ENCODE data around the gene TNFRSF1A. TPM values are rescaled to one million over a fixed set of nuclear protein-coding genes. Genes with fewer than 3 reads are reported as not detected.

Gene TNFRSF1A
- total RNA-seq, 1 donor from 2014 or later: 185 TPM

- Histone ChIP-seq H3K36me3 (no peaks in the 10 kb centered on the region), H3K27me3 (no peaks in the 10 kb centered on the region), H3K9me3 (no peaks in the 10 kb centered on the region), H3K4me3 (no peak overlapping the region), H3K27ac (peak overlapping the region; percentile 63), H3K4me1 (peaks cover 67% of the 10 kb centered on the region)
- intact Hi-C loops (cut with DNase I): no loop called here
- TF ChIP-seq CTCF (IDR thresholded peaks at IDR 0.05): no peak
- DNase-seq: no peak
- ATAC-seq: no peak
Measured at GRCh38 chr12:6380141-6381121, 38.6 kb upstream of the TNFRSF1A start.

- ATAC-seq (no peak), DNase-seq (no peak)
- intact Hi-C loops (cut with DNase I): loop anchor here (5.0 kb wide), 1 partner anchor 37 kb away; the partner anchor contains the start of gene TNFRSF1A
- peak overlapping the region; percentile 91 for H3K27ac ChIP-seq
- H3K4me3 ChIP-seq: no peak overlapping the region
- H3K36me3 ChIP-seq: no peaks in the 10 kb centered on the region
- no peaks in the 10 kb centered on the region for H3K27me3 ChIP-seq
- no peaks in the 10 kb centered on the region for H3K9me3 ChIP-seq
- no peak for TF ChIP-seq CTCF (IDR thresholded peaks at IDR 0.05)
- peaks cover 62% of the 10 kb centered on the region for H3K4me1 ChIP-seq
Measured at GRCh38 chr12:6378709-6379472, 37.0 kb upstream of the TNFRSF1A start.

GRCh38 chr12:6377667-6377994 is 35.8 kb upstream of the TNFRSF1A start:
- no peaks in the 10 kb centered on the region for H3K36me3 ChIP-seq
- no peak for TF ChIP-seq CTCF (IDR thresholded peaks at IDR 0.05)
- no peaks in the 10 kb centered on the region for H3K27me3 ChIP-seq
- H3K27ac ChIP-seq: peak overlapping the region; percentile 91
- intact Hi-C loops (cut with DNase I): loop anchor here (5.0 kb wide), 1 partner anchor 35 kb away; the partner anchor contains the start of gene TNFRSF1A
- H3K9me3 ChIP-seq: no peaks in the 10 kb centered on the region
- ATAC-seq (peak; percentile 58), DNase-seq (peak; percentile 89)
- H3K4me1 ChIP-seq: peaks cover 56% of the 10 kb centered on the region
- H3K4me3 ChIP-seq: no peak overlapping the region

DNA sequence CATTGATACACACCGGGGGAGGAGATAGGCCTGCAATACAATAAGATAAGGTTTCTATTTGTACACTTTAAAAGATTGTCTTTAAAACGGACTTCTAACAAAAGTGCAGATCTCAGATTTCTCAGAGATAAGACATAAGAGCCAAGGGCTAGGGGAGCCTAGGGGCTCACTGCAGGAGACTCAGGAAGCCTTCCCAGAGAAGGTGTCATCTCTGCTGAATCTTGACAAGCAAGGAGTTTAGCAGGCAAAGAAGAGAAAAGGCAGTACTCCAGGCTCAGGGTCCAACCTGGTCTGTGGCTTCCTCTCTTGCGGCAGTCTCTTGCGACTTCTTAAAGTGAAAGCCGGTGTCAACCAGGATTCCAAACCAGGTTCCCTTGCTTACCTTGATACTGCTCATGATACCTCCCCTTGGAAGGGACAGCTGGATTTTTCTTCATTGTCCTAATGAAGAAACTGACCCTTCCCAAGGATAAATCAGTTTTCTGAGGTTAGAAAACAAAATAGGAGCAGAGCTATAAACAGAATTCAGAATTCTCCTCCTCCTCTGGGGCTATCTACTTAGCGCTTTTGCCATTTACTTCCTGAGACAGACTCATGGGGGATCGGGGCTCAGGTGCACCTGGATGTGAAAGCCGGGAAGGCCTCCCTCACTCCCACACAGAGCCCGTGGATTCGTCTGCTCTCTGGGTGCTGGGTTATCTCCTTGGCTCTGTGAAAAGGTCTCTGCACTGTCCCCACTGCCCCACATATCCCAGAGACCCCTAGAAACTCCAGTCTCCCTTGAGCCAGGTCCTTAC is 35.2 kb upstream of the TNFRSF1A start:
- Histone ChIP-seq H3K27ac (peak overlapping the region; percentile 91), H3K9me3 (no peaks in the 10 kb centered on the region), H3K27me3 (no peaks in the 10 kb centered on the region), H3K4me1 (peaks cover 62% of the 10 kb centered on the region), H3K36me3 (no peaks in the 10 kb centered on the region), H3K4me3 (peak overlapping the region; percentile 31)
- no peak for TF ChIP-seq CTCF (IDR thresholded peaks at IDR 0.05)
- no peak for ATAC-seq
- intact Hi-C loops (cut with DNase I): loop anchor here (5.0 kb wide), 1 partner anchor 35 kb away; the partner anchor contains the start of gene TNFRSF1A
- no peak for DNase-seq
